SK-MEL-5 (cell line): ENCODE data around the gene OPN1SW. TPM values are rescaled to one million over a fixed set of nuclear protein-coding genes. Genes with fewer than 3 reads are reported as not detected.

Experiments
- DNase-seq: peaks from one replicate; pipeline ENCODE4 v3.0.0-alpha.2; 2016; ENCODE audit warnings: low read depth, low spot score
- in situ Hi-C: cut with HindIII; loops from 2 replicates; pipeline ENCODE4 v1.10.0; 2016; ENCODE audit warnings: low sequenced_read_pairs, high pct_unique_total_duplicates, low pct_unique_long_range_greater_than_20kb
- total RNA-seq: library from RNA; depleted of rRNA; stranded (reverse); fragments of >200 nt; shearing (Covaris generic); gene quantifications from 2 replicates; pipeline ENCODE4 v1.2.3, GENCODE V29; 2014

Gene OPN1SW
- total RNA-seq, 1 experiment from 2014 or later: not detected

DNA sequence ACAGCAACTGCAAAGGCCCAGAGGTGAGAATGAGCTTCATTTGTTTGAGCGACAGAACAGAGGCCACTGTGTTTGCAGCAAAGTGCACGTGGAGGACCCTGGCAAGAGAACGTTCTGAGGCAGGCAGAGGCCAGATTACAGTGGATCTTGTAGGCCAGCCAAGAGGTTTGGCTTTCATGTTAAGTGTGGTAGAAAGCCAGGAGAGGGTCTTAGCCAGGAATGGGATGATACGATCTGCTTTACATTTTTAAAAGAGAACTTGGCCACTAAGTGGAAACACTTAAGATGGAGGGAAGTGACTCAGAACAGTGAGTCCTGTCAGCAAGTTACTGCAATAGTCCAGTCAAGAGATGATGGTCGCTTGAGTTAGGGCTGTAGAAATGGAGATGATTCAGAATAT, 20.7 kb upstream of the OPN1SW start:
- in situ Hi-C loops: no loop called here
- DNase-seq: no peak

DNA sequence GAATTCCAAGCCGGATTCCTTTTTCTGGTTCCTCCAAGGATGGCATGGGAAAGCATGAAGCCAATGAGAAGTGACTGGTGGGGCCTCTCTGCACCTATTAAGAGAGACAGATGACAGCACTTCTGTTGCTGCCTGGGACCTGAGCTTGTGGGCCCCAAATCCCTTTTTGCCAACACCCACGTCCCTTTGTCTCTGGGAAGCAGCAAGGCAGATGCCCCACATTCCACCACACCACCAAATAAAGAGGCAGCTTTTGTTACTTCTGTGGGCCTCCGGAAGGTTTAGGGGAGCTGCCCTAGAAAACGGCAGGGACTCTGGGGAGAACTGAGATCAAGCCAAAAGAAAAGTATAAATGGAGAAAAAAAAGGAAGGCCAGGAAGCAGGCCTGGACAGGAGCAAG, 19.5 kb upstream of the OPN1SW start:
- in situ Hi-C loops: no loop called here

DNA sequence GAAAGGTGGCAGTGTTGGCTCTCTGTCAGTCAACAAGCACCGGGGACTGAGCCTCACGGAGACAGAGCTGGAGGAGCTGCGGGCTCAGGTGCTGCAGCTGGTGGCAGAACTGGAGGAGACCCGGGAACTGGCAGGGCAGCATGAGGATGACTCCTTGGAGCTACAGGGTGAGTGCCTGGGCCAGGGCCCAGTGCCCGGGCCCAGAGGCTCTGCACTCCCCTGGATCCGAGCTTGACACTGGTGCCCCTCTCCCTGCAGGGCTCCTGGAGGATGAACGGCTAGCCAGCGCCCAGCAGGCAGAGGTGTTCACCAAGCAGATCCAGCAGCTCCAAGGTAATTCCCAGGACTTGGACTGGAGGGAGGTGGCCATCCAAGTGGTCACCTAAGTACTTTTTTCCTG, 18.8 kb upstream of the OPN1SW start:
- no peak for DNase-seq
- in situ Hi-C loops: no loop called here

More for the DNA sequence above, 19.5 kb upstream of the OPN1SW start:
- no peak for DNase-seq

DNA sequence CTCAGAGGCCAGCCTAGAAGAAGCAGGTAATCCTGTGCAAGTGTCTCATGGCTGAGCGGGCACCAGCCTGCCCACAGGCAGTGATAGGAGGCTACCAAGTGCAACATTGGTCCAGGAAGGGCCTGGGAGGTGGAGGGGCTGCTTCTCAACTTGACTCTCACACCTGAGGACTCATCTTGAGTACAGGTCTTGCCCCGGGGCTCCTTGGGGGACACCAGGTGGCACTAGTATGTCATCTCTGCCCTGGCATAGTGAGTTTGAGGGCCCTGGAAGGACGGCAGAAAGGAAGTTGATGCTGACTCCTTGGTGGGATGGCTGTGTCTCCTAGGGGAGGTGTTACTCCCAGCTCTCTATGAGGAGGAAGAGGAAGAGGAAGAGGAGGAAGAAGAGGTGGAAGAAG, 18.4 kb upstream of the OPN1SW start:
- in situ Hi-C loops: no loop called here

DNA sequence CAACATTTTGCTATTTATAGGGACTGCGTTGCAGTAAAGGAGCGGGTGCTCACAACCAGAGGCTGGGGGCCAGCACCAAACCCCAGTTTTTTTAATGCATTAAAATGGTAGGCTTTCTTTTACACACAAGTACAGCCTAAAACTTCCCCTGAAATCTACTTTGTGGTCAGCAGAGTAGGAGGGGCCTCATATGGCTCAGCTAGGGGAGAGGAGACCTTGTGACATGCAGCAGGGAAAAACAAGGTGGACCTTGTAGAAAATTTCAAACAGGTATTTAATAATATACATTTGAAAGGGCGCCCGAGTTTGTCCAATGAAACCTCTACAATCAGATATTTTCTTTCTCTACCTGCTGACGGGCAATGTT, 17.6 kb upstream of the OPN1SW start:
- no peak for DNase-seq
- in situ Hi-C loops: no loop called here

More for the DNA sequence above, 18.4 kb upstream of the OPN1SW start:
- DNase-seq: no peak

DNA sequence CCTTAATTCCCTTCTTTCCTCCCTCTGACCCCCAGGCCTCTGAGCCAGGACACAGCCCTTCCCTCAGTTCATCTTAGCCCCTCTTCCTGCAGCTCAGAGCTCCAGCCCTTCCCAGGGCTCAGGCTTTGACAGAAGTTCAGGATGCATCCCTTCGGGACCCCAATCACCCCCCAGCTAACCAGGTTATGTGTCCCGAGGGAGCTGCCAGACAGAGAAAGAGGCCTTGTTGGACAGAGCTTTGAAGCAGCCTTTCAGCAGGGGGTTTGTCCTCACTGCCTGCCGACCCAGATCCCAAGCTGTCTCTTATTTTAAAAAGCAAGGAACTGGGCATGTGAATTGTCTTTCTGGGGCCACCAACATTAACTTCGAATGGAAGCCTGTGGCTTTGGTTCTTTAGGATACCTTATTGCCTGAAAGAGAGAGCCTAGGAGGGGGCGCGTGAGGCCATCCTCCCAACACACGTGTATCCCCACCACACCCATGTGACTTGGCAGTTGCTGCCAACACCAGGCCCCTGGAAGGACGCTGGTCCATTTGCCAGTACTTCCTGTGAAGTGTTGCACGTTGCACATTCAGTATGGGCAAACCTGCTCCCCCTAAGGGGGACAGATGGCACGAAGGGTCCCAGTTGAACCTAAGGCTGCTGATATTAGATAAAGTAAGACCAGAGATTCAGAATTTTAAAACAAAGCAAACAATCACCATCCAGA, 17.0 kb upstream of the OPN1SW start:
- in situ Hi-C loops: no loop called here
- peak; percentile 67 for DNase-seq

- DNase-seq: no peak
- in situ Hi-C loops: no loop called here
Measured at GRCh38 chr7:128791972-128792327, 16.4 kb upstream of the OPN1SW start.

- in situ Hi-C loops: no loop called here
- peak; percentile 67 for DNase-seq
Measured at GRCh38 chr7:128791121-128791971, 15.8 kb upstream of the OPN1SW start, which contains the start of gene CCDC136. TSS of gene CCDC136 (plus strand) at chr7:128791968. CDS start at chr7:128792412, 444 bp downstream.

DNA sequence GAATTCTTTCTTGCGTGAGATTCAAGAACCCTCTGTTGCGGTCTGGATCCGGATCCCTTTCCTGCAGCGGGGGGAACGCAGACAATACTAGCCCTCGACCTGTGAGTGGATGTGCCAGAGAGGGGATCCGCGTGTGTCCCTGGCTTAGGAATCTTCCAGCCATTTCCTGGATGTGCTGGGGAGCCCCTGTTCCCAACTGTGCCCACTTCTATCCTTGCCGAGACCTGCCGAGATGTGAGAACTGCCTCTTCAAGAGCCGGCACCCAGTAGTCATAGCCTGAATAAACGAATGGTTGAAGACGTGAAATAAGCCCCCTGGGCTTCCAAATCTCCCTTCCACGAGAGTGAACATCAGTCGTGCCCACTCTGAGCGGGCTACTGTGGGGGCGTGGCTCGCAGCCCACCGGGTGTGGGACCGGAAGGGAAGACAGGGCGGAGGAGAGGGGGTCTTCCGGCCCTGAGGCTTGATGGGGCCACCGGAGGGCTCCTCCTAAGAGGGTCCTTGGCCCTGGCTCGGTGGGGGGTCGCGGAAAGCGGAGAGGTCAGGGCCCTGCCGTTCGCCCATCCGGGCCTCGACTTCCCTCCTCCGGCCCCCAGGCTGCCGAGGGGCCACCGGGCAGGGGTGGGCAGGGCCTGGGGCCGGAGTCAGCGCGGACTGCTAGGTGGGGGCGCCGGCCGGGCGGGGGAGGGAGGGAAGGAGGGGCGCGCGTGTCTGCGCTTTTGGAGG, 14.9 kb upstream of the OPN1SW start:
- in situ Hi-C loops: no loop called here

GRCh38 chr7:128788446-128789412, 13.1 kb upstream of the OPN1SW start:
- DNase-seq: no peak
- in situ Hi-C loops: no loop called here

More for the DNA sequence above, 14.9 kb upstream of the OPN1SW start:
- no peak for DNase-seq

- no peak for DNase-seq
- in situ Hi-C loops: no loop called here
Measured at GRCh38 chr7:128785738-128786137, 10.1 kb upstream of the OPN1SW start.

- in situ Hi-C loops: no loop called here
- peak; percentile 90 for DNase-seq
Measured at GRCh38 chr7:128783143-128783861, 7.7 kb upstream of the OPN1SW start.

GRCh38 chr7:128781851-128782250, 6.3 kb upstream of the OPN1SW start:
- in situ Hi-C loops: no loop called here
- no peak for DNase-seq

- no peak for DNase-seq
- in situ Hi-C loops: no loop called here
Measured at GRCh38 chr7:128781126-128781525, 5.5 kb upstream of the OPN1SW start.

DNA sequence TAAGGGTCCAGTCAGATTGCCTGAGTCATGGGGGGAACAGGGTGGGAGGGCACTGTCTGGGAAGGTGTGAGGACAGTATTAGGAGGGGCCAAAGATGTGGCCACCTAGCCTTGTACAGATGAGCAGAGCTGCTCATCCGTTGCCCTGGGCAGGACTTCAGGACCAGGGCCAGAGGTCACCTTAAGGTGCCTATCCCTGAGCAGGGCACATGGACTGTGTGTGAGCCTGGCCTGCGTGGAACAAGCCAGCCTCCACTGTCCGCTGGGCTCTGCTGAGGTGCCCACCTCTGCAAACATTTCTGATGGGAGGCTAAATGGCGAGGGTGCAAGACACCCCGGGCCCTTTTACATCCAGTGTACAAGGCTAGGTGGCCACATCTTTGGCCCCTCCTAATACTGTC, 3.4 kb upstream of the OPN1SW start:
- DNase-seq: no peak
- in situ Hi-C loops: no loop called here

GRCh38 chr7:128777156-128778123, 1.8 kb upstream of the OPN1SW start:
- in situ Hi-C loops: no loop called here
- no peak for DNase-seq
